ENCODE results near the gene TMEM198. TPM values are rescaled to one million over a fixed set of nuclear protein-coding genes. Genes with fewer than 3 reads are reported as not detected.

Gene TMEM198
- total and polyA plus RNA-seq, 7 donors = 0.61 to 3.7 (median 2.1) TPM

DNA sequence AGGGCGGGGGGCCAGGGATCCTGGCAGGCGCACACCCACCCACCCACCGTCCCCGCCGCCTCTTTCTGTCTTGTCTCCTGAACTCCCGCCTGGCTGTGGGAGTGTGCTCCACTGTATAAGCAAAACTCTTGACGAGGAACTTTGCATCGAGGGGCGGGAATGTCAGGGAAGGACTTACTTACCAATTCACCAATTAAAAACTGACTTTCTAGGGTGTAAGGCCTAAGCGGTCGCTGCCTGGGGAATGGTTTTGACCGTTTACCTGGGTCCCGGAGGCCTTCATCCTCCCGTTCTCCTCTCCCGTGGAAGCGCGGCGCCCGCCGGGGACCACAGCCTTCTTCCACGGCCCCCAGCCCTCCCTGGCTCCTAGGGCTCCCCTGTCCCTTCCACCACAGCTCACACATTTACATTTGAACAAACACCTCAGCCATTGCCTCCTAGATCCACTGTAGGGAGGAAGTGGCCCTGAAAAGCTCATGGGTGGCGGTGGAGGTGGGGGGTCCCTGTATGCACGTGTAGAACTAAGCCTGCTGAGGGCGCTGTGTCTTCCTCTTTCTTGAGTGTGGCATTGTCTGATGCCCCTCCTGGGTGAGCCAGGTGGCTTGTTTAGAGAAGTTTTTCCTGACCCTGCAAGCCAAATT, 20.7 kb upstream of the TMEM198 start:
- H3K4me1 ChIP-seq = no peaks in the 10 kb centered on the region
- 49 to 59% (median 54%) methylated on average over 24 of the region's 24 CpGs for WGBS, 3 donors
- no peaks in the 10 kb centered on the region for H3K36me3 ChIP-seq (ENCODE audit: insufficient read depth in 1 of 2, low read depth in 1 of 2)
- H3K9me3 ChIP-seq = no peaks in the 10 kb centered on the region
- H3K4me3 ChIP-seq = peak overlapping the region; percentile 34
- H3K27ac ChIP-seq = no peak overlapping the region
- intact Hi-C loops (cut with DNase I) = loop anchor here in 1 of 2 donors (5.0 kb wide), 1 partner anchor 56 kb away; no protein-coding TSS in a partner anchor
- DNase-seq (no peak), ATAC-seq (no peak)
- no peak for TF ChIP-seq CTCF (IDR thresholded peaks at IDR 0.05)
- H3K27me3 ChIP-seq (ENCODE audit: insufficient read depth in 3 of 3, low read length in 2 of 3) = peaks cover 0 to 29% (median 10%) of the 10 kb centered on the region in 3 donors

DNA sequence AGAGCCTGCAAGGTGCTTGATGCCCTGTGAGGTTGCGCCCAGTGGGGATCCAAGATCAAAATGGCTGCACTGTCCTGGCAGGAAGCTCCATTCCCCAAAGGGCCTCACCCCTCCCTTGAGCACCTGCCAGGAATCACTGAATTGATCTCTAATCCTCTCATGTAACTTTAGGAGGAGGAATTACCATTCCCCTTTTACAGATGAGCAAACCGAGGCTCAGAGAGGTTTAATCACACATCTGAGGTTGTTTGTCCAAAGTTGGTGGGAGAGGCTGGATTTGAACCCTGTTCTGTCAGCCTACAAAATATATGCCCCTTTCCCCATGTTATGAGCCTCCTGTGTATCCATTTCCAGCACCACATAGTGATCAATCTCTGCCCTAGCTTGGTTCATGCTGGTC, 19.0 kb upstream of the TMEM198 start:
- Histone ChIP-seq H3K27me3 (ENCODE audit: insufficient read depth in 3 of 3, low read length in 2 of 3) (peaks cover 0 to 41% (median 10%) of the 10 kb centered on the region in 3 donors), H3K4me3 (no peak overlapping the region), H3K9me3 (no peaks in the 10 kb centered on the region), H3K27ac (no peak overlapping the region), H3K36me3 (ENCODE audit: insufficient read depth in 1 of 2, low read depth in 1 of 2) (no peaks in the 10 kb centered on the region), H3K4me1 (no peaks in the 10 kb centered on the region)
- ATAC-seq = no peak
- DNase-seq = no peak
- TF ChIP-seq CTCF (IDR thresholded peaks at IDR 0.05) = no peak
- WGBS, 3 donors = 91 to 95% (median 94%) methylated on average over 2 of the region's 2 CpGs
- intact Hi-C loops (cut with DNase I) = loop anchor here (5.0 kb wide), 2 partner anchors 48 to 58 kb away; no protein-coding TSS in a partner anchor

DNA sequence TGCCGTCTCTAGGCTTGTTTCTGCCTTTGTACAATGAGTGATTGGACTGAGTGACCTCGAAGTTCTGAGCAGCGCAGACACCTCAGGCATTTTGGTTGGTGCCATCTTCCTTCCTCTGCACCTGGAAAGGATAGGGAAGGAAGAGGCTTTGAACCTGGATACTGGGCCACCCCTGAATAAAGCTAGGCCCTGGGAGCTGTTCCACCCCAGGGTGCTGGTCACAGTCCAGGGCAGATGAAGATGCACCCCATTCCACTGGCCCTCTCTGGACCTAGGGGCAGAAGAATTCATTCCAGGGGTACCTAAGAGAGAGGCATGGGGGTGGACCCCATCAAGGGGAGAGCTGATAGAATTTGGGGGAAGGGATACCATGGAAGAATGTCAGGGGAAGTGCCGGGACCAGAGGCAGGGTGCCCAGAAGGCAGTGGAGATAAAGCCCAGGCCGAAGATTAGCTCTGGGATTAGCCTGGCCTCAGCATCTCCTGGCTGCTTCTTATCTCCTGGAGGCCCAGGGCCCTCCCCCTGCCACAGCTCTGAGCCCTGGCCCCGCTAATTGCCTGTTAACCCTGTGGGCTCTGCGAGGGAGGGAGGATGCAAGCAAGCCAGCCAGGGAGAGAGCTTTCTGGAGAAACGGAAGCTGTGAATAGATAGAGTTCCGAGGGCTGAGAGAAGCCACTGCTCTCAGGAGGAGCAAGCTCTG, 18.1 kb upstream of the TMEM198 start:
- TF ChIP-seq CTCF (IDR thresholded peaks at IDR 0.05) = no peak
- peaks cover 0 to 41% (median 10%) of the 10 kb centered on the region in 3 donors for H3K27me3 ChIP-seq (ENCODE audit: insufficient read depth in 3 of 3, low read length in 2 of 3)
- no peak overlapping the region for H3K27ac ChIP-seq
- WGBS, 3 donors = 73 to 77% (median 77%) methylated on average over 9 of the region's 9 CpGs
- H3K4me1 ChIP-seq = no peaks in the 10 kb centered on the region
- intact Hi-C loops (cut with DNase I) = loop anchor here in 1 of 2 donors (5.0 kb wide), 1 partner anchor 48 kb away; no protein-coding TSS in a partner anchor
- no peak overlapping the region for H3K4me3 ChIP-seq
- no peaks in the 10 kb centered on the region for H3K36me3 ChIP-seq (ENCODE audit: insufficient read depth in 1 of 2, low read depth in 1 of 2)
- ATAC-seq (no peak), DNase-seq (no peak)
- no peaks in the 10 kb centered on the region for H3K9me3 ChIP-seq

DNA sequence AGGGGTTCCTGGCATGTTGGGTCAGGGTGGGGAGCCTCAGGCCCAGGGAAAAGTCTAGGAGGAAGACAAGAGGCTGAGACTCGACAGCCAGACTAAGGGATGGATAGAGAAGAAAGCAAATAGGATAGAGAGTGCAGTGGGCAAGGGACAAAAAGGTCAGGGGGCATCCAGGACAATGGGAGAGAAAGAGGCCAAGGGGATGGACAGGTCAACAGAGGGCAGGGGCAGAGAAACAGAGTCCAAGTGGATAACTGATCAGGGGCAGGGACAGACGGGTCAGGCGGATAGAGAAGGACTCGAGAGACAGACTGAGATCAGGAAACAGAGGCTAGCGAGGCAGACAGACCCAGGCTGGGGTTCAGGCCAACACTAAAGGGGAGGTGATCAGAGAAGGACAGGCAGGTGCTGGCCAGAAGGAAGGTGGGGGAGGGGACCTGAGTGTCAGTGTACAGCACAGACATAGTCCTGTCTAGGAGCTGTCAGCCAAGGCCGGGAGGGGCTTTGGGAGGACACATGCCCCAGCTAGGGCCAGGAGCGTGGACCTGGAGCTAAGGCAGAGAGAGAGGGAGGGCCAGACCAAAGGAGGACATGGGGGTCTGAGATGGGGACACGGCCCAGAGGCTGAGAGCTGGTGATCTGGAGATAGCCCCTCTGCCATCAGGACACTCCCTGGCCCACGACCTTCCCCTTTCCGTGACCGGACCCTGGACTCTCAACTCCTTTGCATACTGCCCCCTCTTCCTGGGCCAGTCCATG, 17.3 kb upstream of the TMEM198 start:
- no peak for DNase-seq
- Histone ChIP-seq H3K4me3 (no peak overlapping the region), H3K4me1 (no peaks in the 10 kb centered on the region), H3K36me3 (ENCODE audit: insufficient read depth in 1 of 2, low read depth in 1 of 2) (no peaks in the 10 kb centered on the region), H3K27me3 (ENCODE audit: insufficient read depth in 3 of 3, low read length in 2 of 3) (peaks cover 0 to 40% (median 10%) of the 10 kb centered on the region in 3 donors), H3K9me3 (no peaks in the 10 kb centered on the region), H3K27ac (no peak overlapping the region)
- ATAC-seq = no peak
- whole genome bisulfite sequencing, 3 donors = 50 to 66% (median 62%) methylated on average over 10 to 11 of the region's 11 CpGs
- no peak for TF ChIP-seq CTCF (IDR thresholded peaks at IDR 0.05)
- intact Hi-C loops (cut with DNase I) = loop anchor here in 1 of 2 donors (1.0 to 5.0 kb wide), 2 partner anchors 49 to 123 kb away; no protein-coding TSS in a partner anchor

Measured in psoas muscle (tissue), 8 donors.